H1 (cell line): ENCODE data around the gene PALM.

Experiments
- ASH2L ChIP-seq: fragments of 200-600, 300-600 bp; sonication (generic); IDR thresholded peaks from one replicate; pipeline ENCODE4 v1.7.1; 2017; ENCODE audit warnings: low read length
- CHD2 ChIP-seq: IDR thresholded peaks from 2 replicates; pipeline ENCODE4 v1.6.1; 2012; ENCODE audit warnings: low read length, improper control_type of control experiment
- CTCF ChIP-seq, 3 experiments: IDR thresholded peaks; 1 replicate in 2 of 3; 2 replicates in 1 of 3; pipeline versions ENCODE4 v1.5.1 to v1.6.1; 2011; ENCODE audit warnings: low read length in 3 of 3, mild to moderate bottlenecking in 3 of 3, inconsistent platforms in 2 of 3, low read depth in 1 of 3, moderate library complexity in 1 of 3; ENCODE audit not compliant: insufficient read depth in 1 of 3; ENCODE audit errors: control extremely low read depth in 1 of 3
- EGR1 ChIP-seq: IDR thresholded peaks from 2 replicates; pipeline ENCODE4 v1.6.1; 2011; ENCODE audit warnings: low read depth, low read length, borderline replicate concordance
- EP300 ChIP-seq, 2 experiments: IDR thresholded peaks; 1 replicate in 1 of 2; 2 replicates in 1 of 2; pipeline ENCODE4 v1.6.1; 2011 to 2012; ENCODE audit warnings: low read depth in 2 of 2, low read length in 2 of 2, mild to moderate bottlenecking in 2 of 2, borderline replicate concordance in 1 of 2, inconsistent platforms in 1 of 2, moderate library complexity in 1 of 2
- EZH2 ChIP-seq: fragments of 200-600 bp; sonication (generic); IDR thresholded peaks from 2 replicates; pipeline ENCODE4 v1.7.1; 2012; ENCODE audit warnings: low read depth, mild to moderate bottlenecking, moderate library complexity, low read length, inconsistent platforms; ENCODE audit not compliant: severe bottlenecking
- HDAC2 ChIP-seq, 2 experiments: fragments of 300-600 bp in 1 of 2; sonication (generic) in 1 of 2; IDR thresholded peaks; 2 replicates each; pipeline ENCODE4 v1.6.1; 2011 to 2012; ENCODE audit warnings: low read depth in 2 of 2, low read length in 2 of 2, mild to moderate bottlenecking in 2 of 2, moderate library complexity in 2 of 2, borderline replicate concordance in 1 of 2, inconsistent platforms in 1 of 2
- MAX ChIP-seq: IDR thresholded peaks from 2 replicates; pipeline ENCODE4 v1.6.1; 2012; ENCODE audit warnings: inconsistent platforms
- NRF1 ChIP-seq: IDR thresholded peaks from 2 replicates; pipeline ENCODE4 v1.6.1; 2011; ENCODE audit warnings: mild to moderate bottlenecking, low read depth, low read length, improper control_type of control experiment
- POLR2A ChIP-seq, 2 experiments: IDR thresholded peaks; 1 replicate in 1 of 2; 2 replicates in 1 of 2; pipeline ENCODE4 v1.6.1; 2011; ENCODE audit warnings: low read depth in 2 of 2, low read length in 2 of 2, mild to moderate bottlenecking in 2 of 2; ENCODE audit errors: control extremely low read depth in 1 of 2
- RAD21 ChIP-seq, 2 experiments: IDR thresholded peaks in 1 of 2; conservative IDR thresholded peaks in 1 of 2; 2 replicates each; pipeline ENCODE4 v1.6.1; 2011; ENCODE audit warnings: low read depth in 2 of 2, low read length in 2 of 2, improper control_type of control experiment in 1 of 2, inconsistent platforms in 1 of 2, mild to moderate bottlenecking in 1 of 2, moderate library complexity in 1 of 2
- TCF12 ChIP-seq: IDR thresholded peaks from 2 replicates; pipeline ENCODE4 v1.6.1; 2011; ENCODE audit warnings: low read depth, mild to moderate bottlenecking, low read length
- YY1 ChIP-seq: IDR thresholded peaks from 2 replicates; pipeline ENCODE4 v1.6.1; 2011; ENCODE audit warnings: low read depth, mild to moderate bottlenecking, low read length
- ZNF274 ChIP-seq: IDR thresholded peaks from 2 replicates; pipeline ENCODE4 v1.7.0; 2012; ENCODE audit warnings: low read length, borderline replicate concordance; ENCODE audit errors: extremely low read depth

- TF ChIP-seq CTCF (IDR thresholded peaks at IDR 0.05; ENCODE audit: control extremely low read depth in 1 of 3, insufficient read depth in 1 of 3, low read depth in 1 of 3, low read length in 3 of 3) (no peak), EGR1 (no peak), YY1 (no peak), TCF12 (no peak), CHD2 (no peak), RAD21 (IDR thresholded peaks at IDR 0.05 in 1 of 2, conservative IDR thresholded peaks at IDR 0.05 in 1 of 2; ENCODE audit: low read depth in 2 of 2, low read length in 2 of 2) (no peak), NRF1 (no peak), ASH2L (no peak), EZH2 (no peak), ZNF274 (no peak), POLR2A (IDR thresholded peaks at IDR 0.05; ENCODE audit: control extremely low read depth in 1 of 2, low read depth in 2 of 2, low read length in 2 of 2) (no peak), HDAC2 (IDR thresholded peaks at IDR 0.05; ENCODE audit: borderline replicate concordance in 1 of 2, low read depth in 2 of 2, low read length in 2 of 2) (no peak), MAX (no peak), EP300 (IDR thresholded peaks at IDR 0.05; ENCODE audit: borderline replicate concordance in 1 of 2, low read depth in 2 of 2, low read length in 2 of 2) (no peak)
These were observed 56.5 kb downstream of the PALM start for GRCh38 chr19:765179-765738.
